HCT116 (cell line): ENCODE results near the gene ZNF154. TPM values are rescaled to one million over a fixed set of nuclear protein-coding genes. Genes with fewer than 3 reads are reported as not detected.

ENCODE experiments used
- ATAC-seq: fragments of 200-7000 bp; cut with Tn5 transposase; 2 replicates; pipeline ENCODE4 v1.9.1; 2020; ENCODE audit warnings: mild to moderate bottlenecking, moderate library complexity
- BruUV-seq: library from RNA; stranded (reverse); fragments of 400-500 nt; replicated peaks from 2 replicates; lab custom pipeline; 2021; lab: Mats Ljungman, UMichigan
- CTCF ChIA-PET: fragments of 300-600 bp; sonication (Branson Sonifier 250); formaldehyde crosslinking; loops from one replicate; lab custom pipeline; 2021; ENCODE audit warnings: antibody characterized with exemption; lab: Charles Lee
- POLR2A ChIA-PET: fragments of 300-600, 350-600 bp; sonication (Branson Sonifier 250); formaldehyde crosslinking; loops from one replicate; lab custom pipeline; 2021; ENCODE audit warnings: antibody characterized with exemption; lab: Charles Lee
- RAD21 ChIA-PET, 2 experiments: fragments of 300-600 bp; sonication (Branson Sonifier 250); formaldehyde crosslinking; loops; one replicate each; lab custom pipeline; 2023; ENCODE audit warnings: low total read pairs in 2 of 2; ENCODE audit not compliant: uncharacterized antibody in 2 of 2, unreplicated experiment in 2 of 2, low non-redundant PET in 1 of 2; lab: Charles Lee
- DNase-seq: peaks from one replicate; pipeline ENCODE4 v3.0.0-alpha.2; 2010; ENCODE audit warnings: low read depth, low spot score
- H2AFZ ChIP-seq: fragments of 200-600 bp; shearing (Covaris generic), sonication (generic); 2 replicates; pipeline ENCODE4 v1.6.1; 2017; ENCODE audit warnings: low read depth, mixed run types, mixed read lengths, antibody characterized with exemption, low read length; ENCODE audit not compliant: poor library complexity, severe bottlenecking
- H3K27ac ChIP-seq: 2 replicates; pipeline ENCODE4 v1.5.1; 2012; ENCODE audit warnings: low read depth, low read length
- H3K27me3 ChIP-seq: fragments of 200-600 bp; sonication (generic); 2 replicates; pipeline ENCODE4 v1.6.1; 2016; ENCODE audit warnings: mixed run types, low read length, mixed read lengths; ENCODE audit not compliant: insufficient read depth
- H3K36me3 ChIP-seq, 2 experiments: fragments of 200-500 bp in 1 of 2; fragments of 200-600 bp in 1 of 2; sonication (Bioruptor generic) in 1 of 2; sonication (generic) in 1 of 2; 2 replicates each; pipeline versions ENCODE4 v1.5.1 to v1.6.1; 2014 to 2016; ENCODE audit warnings: low read length in 2 of 2, inconsistent platforms in 1 of 2, mixed read lengths in 1 of 2, mixed run types in 1 of 2; ENCODE audit not compliant: insufficient read depth in 2 of 2, control insufficient read depth in 1 of 2
- H3K4me1 ChIP-seq, 2 experiments: fragments of 200-600 bp in 1 of 2; sonication (generic) in 1 of 2; 2 replicates each; pipeline versions ENCODE4 v1.5.1 to v1.6.1; 2012 to 2017; ENCODE audit warnings: low read length in 2 of 2, inconsistent platforms in 1 of 2, mild to moderate bottlenecking in 1 of 2, mixed read lengths in 1 of 2, mixed run types in 1 of 2, moderate library complexity in 1 of 2; ENCODE audit not compliant: insufficient read depth in 2 of 2, control insufficient read depth in 1 of 2
- H3K4me2 ChIP-seq: fragments of 200-600 bp; sonication (generic); 2 replicates; pipeline ENCODE4 v1.6.1; 2017; ENCODE audit warnings: mixed run types, low read length, mixed read lengths
- H3K4me3 ChIP-seq, 2 experiments: fragments of 200-600 bp in 1 of 2; sonication (generic) in 1 of 2; replicated peaks in 1 of 2; 2 replicates each; pipeline ENCODE4 v1.5.1; 2011 to 2016; ENCODE audit warnings: low read length in 2 of 2, control low read depth in 1 of 2, low read depth in 1 of 2, mild to moderate bottlenecking in 1 of 2, mixed read lengths in 1 of 2, mixed run types in 1 of 2
- H3K79me2 ChIP-seq: fragments of 200-600 bp; sonication (generic); 2 replicates; pipeline ENCODE4 v1.6.1; 2017; ENCODE audit warnings: mild to moderate bottlenecking, mixed run types, low read length, moderate library complexity, mixed read lengths; ENCODE audit not compliant: insufficient read depth
- H3K9ac ChIP-seq: fragments of 200-600 bp; sonication (generic); 2 replicates; pipeline ENCODE4 v1.6.1; 2016; ENCODE audit warnings: low read length, mixed read lengths
- H3K9me2 ChIP-seq: fragments of 200-600 bp; sonication (generic), shearing (Covaris generic); 2 replicates; pipeline ENCODE4 v1.6.1; 2017; ENCODE audit warnings: mixed run types, mild to moderate bottlenecking, moderate library complexity; ENCODE audit not compliant: insufficient read depth
- H3K9me3 ChIP-seq, 2 experiments: fragments of 200-500 bp in 1 of 2; fragments of 200-600 bp in 1 of 2; sonication (Bioruptor generic) in 1 of 2; sonication (generic) in 1 of 2; 2 replicates each; pipeline ENCODE4 v1.6.1; 2014 to 2017; ENCODE audit warnings: low read length in 2 of 2, mixed read lengths in 2 of 2, inconsistent platforms in 1 of 2, low read depth in 1 of 2, mild to moderate bottlenecking in 1 of 2, mixed run types in 1 of 2, moderate library complexity in 1 of 2; ENCODE audit not compliant: control insufficient read depth in 1 of 2, insufficient read depth in 1 of 2
- H4K20me1 ChIP-seq: fragments of 200-600 bp; sonication (generic), shearing (Covaris generic); 2 replicates; pipeline ENCODE4 v1.6.1; 2017; ENCODE audit warnings: mixed run types, mild to moderate bottlenecking, moderate library complexity; ENCODE audit not compliant: insufficient read depth
- FOSL1 ChIP-seq: IDR thresholded peaks from 2 replicates; pipeline ENCODE4 v1.6.1; 2012; ENCODE audit warnings: low read depth
- POLR2AphosphoS5 ChIP-seq: IDR thresholded peaks from 2 replicates; pipeline ENCODE4 v1.6.1; 2011; ENCODE audit warnings: mild to moderate bottlenecking, low read depth, low read length, moderate library complexity
- RAD21 ChIP-seq: IDR thresholded peaks from 2 replicates; pipeline ENCODE4 v1.6.1; 2012; ENCODE audit warnings: low read depth, mild to moderate bottlenecking
- TCF7L2 ChIP-seq: IDR thresholded peaks from 2 replicates; pipeline ENCODE4 v1.7.0; 2011; ENCODE audit warnings: borderline replicate concordance, inconsistent platforms; ENCODE audit not compliant: insufficient read depth, insufficient read length; ENCODE audit errors: extremely low read depth
- ZFX ChIP-seq: fragments of 450-650 bp; IDR thresholded peaks from 2 replicates; pipeline ENCODE4 v1.6.1; 2017
- ZNF274 ChIP-seq: fragments of 200-500 bp; sonication (Bioruptor generic); IDR thresholded peaks from 2 replicates; pipeline ENCODE4 v1.6.1; 2014; ENCODE audit warnings: mild to moderate bottlenecking, low read depth, low read length, inconsistent platforms
- intact Hi-C: fragments of 100-400 bp; cut with micrococcal nuclease; formaldehyde crosslinking; loops from 2 replicates; pipeline ENCODE4 v1.10.0; 2022
- total RNA-seq: library from RNA; stranded (reverse); gene quantifications from one replicate; pipeline ENCODE4 v1.2.1, GENCODE V29; 2021; ENCODE audit not compliant: unreplicated experiment
- TF ChIP-seq, protein P1 (sequence below): IDR thresholded peaks from 2 replicates; pipeline ENCODE4 v1.6.1; 2012

ZNF154 gene
- total RNA-seq, 1 experiment from 2014 or later = 0.10 TPM

DNA sequence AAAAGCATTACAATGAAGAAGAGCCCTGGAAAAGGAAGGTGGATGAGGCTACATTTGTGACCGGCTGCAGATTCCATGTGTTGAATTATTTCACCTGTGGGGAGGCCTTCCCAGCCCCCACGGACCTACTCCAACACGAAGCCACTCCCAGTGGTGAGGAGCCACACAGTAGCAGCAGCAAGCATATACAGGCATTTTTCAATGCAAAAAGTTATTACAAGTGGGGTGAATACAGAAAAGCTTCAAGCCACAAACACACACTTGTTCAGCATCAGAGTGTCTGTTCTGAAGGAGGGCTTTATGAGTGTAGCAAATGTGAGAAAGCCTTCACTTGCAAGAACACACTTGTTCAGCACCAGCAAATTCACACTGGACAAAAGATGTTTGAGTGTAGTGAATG, 22.3 kb downstream of the ZNF154 start:
- no peak overlapping the region for H3K4me3 ChIP-seq
- H2AFZ ChIP-seq = no peak overlapping the region
- no peaks in the 10 kb centered on the region for H3K27me3 ChIP-seq
- no peak for TF ChIP-seq RAD21
- TF ChIP-seq ZNF274 = peak; percentile 34; the same call in 1 of the 2 replicates
- peaks cover 19 to 70% of the 10 kb centered on the region in 2 experiments for H3K36me3 ChIP-seq
- H3K9ac ChIP-seq = no peak overlapping the region
- no peak for DNase-seq
- H3K27ac ChIP-seq = no peak overlapping the region
- H3K79me2 ChIP-seq = peaks cover 88% of the 10 kb centered on the region
- ChIA-PET CTCF (no interaction called here), RAD21 (no interaction called here), POLR2A (no interaction called here)
- H4K20me1 ChIP-seq = no peaks in the 10 kb centered on the region
- peaks cover 48 to 61% of the 10 kb centered on the region in 2 experiments; a peak in 3 of 4 replicates for H3K9me3 ChIP-seq
- no TSS peak for BruUV-seq
- H3K4me2 ChIP-seq = no peak overlapping the region
- ATAC-seq = no peak
- peaks cover 0 to 12% of the 10 kb centered on the region in 2 experiments; a peak in 3 of 4 replicates for H3K4me1 ChIP-seq
- H3K9me2 ChIP-seq = no peaks in the 10 kb centered on the region
- intact Hi-C loops = no loop called here

DNA sequence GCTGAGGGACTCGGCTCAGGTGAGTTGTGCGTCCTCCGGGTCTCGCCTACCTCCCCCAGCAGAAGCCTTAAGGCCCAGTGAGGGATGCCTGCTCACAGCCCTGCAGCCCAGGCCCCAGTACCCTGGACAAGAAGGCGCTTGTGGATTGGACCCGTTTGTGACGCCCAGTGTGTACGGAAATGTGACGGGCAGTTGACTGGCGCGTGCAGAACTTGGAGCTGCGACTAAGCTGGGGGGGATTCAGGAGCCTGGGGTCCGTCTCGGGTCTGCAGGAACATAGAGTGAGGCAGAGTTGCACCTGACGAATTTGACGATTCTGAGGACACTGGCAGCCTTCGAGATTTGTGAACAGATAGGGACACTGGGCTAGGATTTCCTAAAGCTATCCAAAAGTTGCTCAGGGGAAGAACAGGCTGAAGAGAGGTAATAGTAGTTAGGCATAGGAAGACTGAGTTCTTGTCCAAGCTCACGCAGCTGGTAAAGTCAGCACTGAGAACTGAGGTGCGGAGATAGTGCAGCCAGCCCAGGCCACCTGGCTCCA, 26.7 kb downstream of the ZNF154 start:
- no peak for DNase-seq
- Histone ChIP-seq H4K20me1 (no peaks in the 10 kb centered on the region), H3K4me1 (peaks cover 0 to 12% of the 10 kb centered on the region in 2 experiments; a peak in 3 of 4 replicates), H3K4me2 (peak overlapping the region; percentile 96), H3K9ac (peak overlapping the region; percentile 75), H3K36me3 (peaks cover 12 to 40% of the 10 kb centered on the region in 2 experiments), H3K79me2 (peaks cover 53% of the 10 kb centered on the region), H3K27me3 (no peaks in the 10 kb centered on the region), H3K9me3 (peaks cover 27 to 49% of the 10 kb centered on the region in 2 experiments; a peak in 3 of 4 replicates), H3K9me2 (no peaks in the 10 kb centered on the region), H3K4me3 (peak overlapping the region; percentile 90 to 97), H2AFZ (no peak overlapping the region), H3K27ac (peak overlapping the region; percentile 69)
- ChIA-PET CTCF (interaction anchor here (1.2 kb wide), 3 partner anchors 50 to 133 kb away, joined by 3 to 7 read pairs (median 4); partner anchors contain the start of genes ZNF211 and ZNF776), POLR2A (interaction anchor here (1.0 to 1.7 kb wide), 3 partner anchors 64 to 137 kb away, joined by 5 to 10 read pairs (median 5); partner anchors contain the start of genes ZNF552 and ZNF776), RAD21 (no interaction called here)
- TF ChIP-seq, protein P1, sequence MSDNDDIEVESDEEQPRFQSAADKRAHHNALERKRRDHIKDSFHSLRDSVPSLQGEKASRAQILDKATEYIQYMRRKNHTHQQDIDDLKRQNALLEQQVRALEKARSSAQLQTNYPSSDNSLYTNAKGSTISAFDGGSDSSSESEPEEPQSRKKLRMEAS = no peak
- no peak for TF ChIP-seq FOSL1
- no peak; the same call in 1 of the 2 replicates for TF ChIP-seq ZFX
- TF ChIP-seq POLR2AphosphoS5 = no peak
- no peak for TF ChIP-seq TCF7L2
- ATAC-seq = peak; percentile 37; the same call in 1 of the 2 replicates
- intact Hi-C loops = loop anchor here (5.0 kb wide), 2 partner anchors 65 to 135 kb away; partner anchors contain the start of gene ZNF776
- BruUV-seq = no TSS peak
